ENCODE results near the gene ANKRD24.
A peak's percentile ranks its signal among the peaks of the same experiment; 100 is the strongest.
"Not testable (repeated sequence)": the region's sequence is repeated elsewhere in the genome, so short reads cannot be mapped to it uniquely, and the experiment has no call there.

The ANKRD24 gene

GRCh38 chr19:4218523-4218922, 36.0 kb downstream of the ANKRD24 start:
- H3K27me3 ChIP-seq (ENCODE audit: low read depth); H3K9me3 ChIP-seq; H3K4me1 ChIP-seq; H3K4me3 ChIP-seq; H3K36me3 ChIP-seq (replicated peaks); DNase-seq (ENCODE audit: low spot score in 2 of 2); in situ Hi-C loops (cut with MboI; ENCODE audit: low sequenced_read_pairs): not testable (repeated sequence)

GRCh38 chr19:4220188-4220587, 37.7 kb downstream of the ANKRD24 start:
- in situ Hi-C loops (cut with MboI; ENCODE audit: low sequenced_read_pairs): no loop called here
- H3K36me3 ChIP-seq (replicated peaks): no peaks in the 10 kb centered on the region
- H3K9me3 ChIP-seq: no peaks in the 10 kb centered on the region
- H3K27me3 ChIP-seq (ENCODE audit: low read depth): no peaks in the 10 kb centered on the region
- no peak overlapping the region for H3K4me3 ChIP-seq
- DNase-seq (ENCODE audit: low spot score in 2 of 2): no peak
- no peaks in the 10 kb centered on the region for H3K4me1 ChIP-seq

- Histone ChIP-seq H3K4me3 (no peak overlapping the region), H3K4me1 (no peaks in the 10 kb centered on the region), H3K9me3 (no peaks in the 10 kb centered on the region), H3K27me3 (ENCODE audit: low read depth) (peaks cover 8% of the 10 kb centered on the region; the same call in 1 of the 2 replicates), H3K36me3 (replicated peaks) (no peaks in the 10 kb centered on the region)
- in situ Hi-C loops (cut with MboI; ENCODE audit: low sequenced_read_pairs): no loop called here
- DNase-seq (ENCODE audit: low spot score in 2 of 2): no peak
Observed at GRCh38 chr19:4224470-4224869, 42.0 kb downstream of the ANKRD24 start.

- no peaks in the 10 kb centered on the region for H3K4me1 ChIP-seq
- H3K36me3 ChIP-seq (replicated peaks): no peaks in the 10 kb centered on the region
- H3K4me3 ChIP-seq: no peak overlapping the region
- peaks cover 8% of the 10 kb centered on the region; the same call in 1 of the 2 replicates for H3K27me3 ChIP-seq (ENCODE audit: low read depth)
- in situ Hi-C loops (cut with MboI; ENCODE audit: low sequenced_read_pairs): no loop called here
- no peaks in the 10 kb centered on the region for H3K9me3 ChIP-seq
- DNase-seq (ENCODE audit: low spot score in 2 of 2): no peak
Observed at GRCh38 chr19:4225885-4226284, 43.4 kb downstream of the ANKRD24 start.

GRCh38 chr19:4227771-4228170, 45.3 kb downstream of the ANKRD24 start:
- in situ Hi-C loops (cut with MboI; ENCODE audit: low sequenced_read_pairs): no loop called here
- Histone ChIP-seq H3K9me3 (no peaks in the 10 kb centered on the region), H3K27me3 (ENCODE audit: low read depth) (peaks cover 8% of the 10 kb centered on the region; the same call in 1 of the 2 replicates), H3K4me3 (no peak overlapping the region), H3K4me1 (no peaks in the 10 kb centered on the region), H3K36me3 (replicated peaks) (no peaks in the 10 kb centered on the region)
- no peak for DNase-seq (ENCODE audit: low spot score in 2 of 2)

DNA sequence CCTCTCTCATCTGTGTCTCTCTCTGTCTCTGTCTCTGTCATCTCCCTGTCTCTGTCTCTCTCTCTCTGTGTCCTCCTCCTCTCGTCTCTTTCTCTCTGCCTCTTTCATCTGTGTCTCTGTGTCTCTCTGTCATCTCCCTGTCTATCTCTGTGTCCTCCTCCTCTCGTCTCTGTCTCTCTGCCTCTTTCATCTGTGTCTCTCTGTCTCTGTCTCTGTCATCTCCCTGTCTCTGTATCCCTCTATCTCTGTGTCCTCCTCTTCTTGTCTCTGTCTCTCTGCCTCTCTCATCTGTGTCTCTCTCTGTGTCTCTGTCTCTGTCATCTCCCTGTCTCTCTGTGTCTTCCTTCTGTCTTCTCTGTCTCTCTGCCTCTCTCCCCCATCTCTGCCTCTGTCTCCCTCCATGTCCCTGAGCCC, 46.3 kb downstream of the ANKRD24 start:
- Histone ChIP-seq H3K27me3 (ENCODE audit: low read depth) (peaks cover 8% of the 10 kb centered on the region; the same call in 1 of the 2 replicates), H3K4me3 (no peak overlapping the region), H3K4me1 (no peaks in the 10 kb centered on the region), H3K36me3 (replicated peaks) (no peaks in the 10 kb centered on the region), H3K9me3 (no peaks in the 10 kb centered on the region)
- no peak for DNase-seq (ENCODE audit: low spot score in 2 of 2)
- in situ Hi-C loops (cut with MboI; ENCODE audit: low sequenced_read_pairs): no loop called here

- no peaks in the 10 kb centered on the region for H3K4me1 ChIP-seq
- peak in 1 of 2 experiments; percentile 21 for DNase-seq (ENCODE audit: low spot score in 2 of 2)
- peaks cover 8% of the 10 kb centered on the region; the same call in 1 of the 2 replicates for H3K27me3 ChIP-seq (ENCODE audit: low read depth)
- no peaks in the 10 kb centered on the region for H3K9me3 ChIP-seq
- H3K4me3 ChIP-seq: no peak within 1 kb of the TSS
- in situ Hi-C loops (cut with MboI; ENCODE audit: low sequenced_read_pairs): no loop called here
- H3K36me3 ChIP-seq (replicated peaks): no peaks in the 10 kb centered on the region
Observed at GRCh38 chr19:4229179-4229931, 46.9 kb downstream of the ANKRD24 start, which contains the start of gene EBI3. TSS of gene EBI3 (plus strand) at chr19:4229523. CDS start at chr19:4229551, 28 bp downstream.

- in situ Hi-C loops (cut with MboI; ENCODE audit: low sequenced_read_pairs); H3K27me3 ChIP-seq (ENCODE audit: low read depth): not testable (repeated sequence)
Observed at GRCh38 chr19:4230237-4230636, 47.7 kb downstream of the ANKRD24 start.

DNA sequence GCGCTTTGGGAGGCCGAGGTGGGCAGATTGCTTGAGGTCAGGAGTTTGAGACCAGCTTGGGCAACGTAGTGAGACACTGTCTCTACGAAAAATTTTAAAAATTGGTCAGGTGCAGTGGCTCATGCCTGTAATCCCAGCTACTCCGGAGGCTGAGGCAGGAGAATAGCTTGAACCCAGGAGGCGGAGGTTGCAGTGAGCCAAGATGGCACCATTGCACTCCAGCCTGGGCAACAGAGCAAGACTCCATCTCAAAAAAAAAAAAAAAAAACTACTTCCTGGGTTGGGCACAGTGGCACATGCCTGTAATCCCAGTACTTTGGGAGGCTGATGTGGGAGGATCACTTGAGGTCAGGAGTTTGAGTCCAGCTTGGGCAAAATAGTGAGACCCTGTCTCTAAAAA, 49.0 kb downstream of the ANKRD24 start:
- H3K4me1 ChIP-seq; H3K9me3 ChIP-seq; H3K27me3 ChIP-seq (ENCODE audit: low read depth); DNase-seq (ENCODE audit: low spot score in 2 of 2); H3K36me3 ChIP-seq (replicated peaks); H3K4me3 ChIP-seq; in situ Hi-C loops (cut with MboI; ENCODE audit: low sequenced_read_pairs): not testable (repeated sequence)

More at GRCh38 chr19:4230237-4230636, 47.7 kb downstream of the ANKRD24 start:
- DNase-seq (ENCODE audit: low spot score in 2 of 2); H3K4me1 ChIP-seq; H3K36me3 ChIP-seq (replicated peaks); H3K9me3 ChIP-seq; H3K4me3 ChIP-seq: not testable (repeated sequence)

- H3K4me3 ChIP-seq; DNase-seq (ENCODE audit: low spot score in 2 of 2); H3K36me3 ChIP-seq (replicated peaks); H3K27me3 ChIP-seq (ENCODE audit: low read depth); in situ Hi-C loops (cut with MboI; ENCODE audit: low sequenced_read_pairs); H3K4me1 ChIP-seq; H3K9me3 ChIP-seq: not testable (repeated sequence)
Observed at GRCh38 chr19:4232139-4232538, 49.6 kb downstream of the ANKRD24 start.

- H3K4me1 ChIP-seq: no peaks in the 10 kb centered on the region
- no peak for DNase-seq (ENCODE audit: low spot score in 2 of 2)
- no peak overlapping the region for H3K4me3 ChIP-seq
- H3K27me3 ChIP-seq (ENCODE audit: low read depth): peaks cover under 1% of the 10 kb centered on the region; the same call in 1 of the 2 replicates
- H3K36me3 ChIP-seq (replicated peaks): no peaks in the 10 kb centered on the region
- in situ Hi-C loops (cut with MboI; ENCODE audit: low sequenced_read_pairs): no loop called here
- H3K9me3 ChIP-seq: no peaks in the 10 kb centered on the region
Observed at GRCh38 chr19:4232614-4233281, 50.3 kb downstream of the ANKRD24 start.

DNA sequence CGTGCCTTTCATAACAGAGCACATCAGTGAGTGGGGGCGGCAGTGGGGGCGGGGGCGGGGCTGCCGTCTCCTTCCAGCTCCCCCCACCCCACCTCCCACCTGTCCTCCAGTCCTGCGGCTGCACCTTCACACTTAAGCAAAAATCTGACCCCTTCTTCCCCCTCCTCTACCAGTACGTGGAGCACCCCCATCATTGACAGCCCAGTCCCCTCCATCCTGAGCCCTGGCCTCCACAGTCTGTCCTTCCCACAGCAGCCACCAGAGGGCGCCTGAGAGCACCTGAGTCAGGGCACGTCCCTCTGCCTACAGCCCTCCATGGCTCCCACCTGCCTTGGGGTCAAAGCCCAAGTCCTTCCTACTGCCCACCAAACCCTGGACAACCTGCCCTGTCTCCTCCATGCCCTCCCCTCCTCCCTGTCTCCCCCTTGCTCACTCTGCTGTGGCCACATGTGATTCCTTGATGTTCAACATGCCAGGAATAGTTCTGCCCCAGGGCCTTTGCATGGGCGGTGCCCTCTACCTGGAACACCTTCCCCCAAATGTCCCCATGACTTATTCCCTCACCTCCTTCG, 50.9 kb downstream of the ANKRD24 start:
- peak in 1 of 2 experiments; percentile 84 for DNase-seq (ENCODE audit: low spot score in 2 of 2)
- no peak overlapping the region for H3K4me3 ChIP-seq
- no peaks in the 10 kb centered on the region for H3K36me3 ChIP-seq (replicated peaks)
- H3K9me3 ChIP-seq: no peaks in the 10 kb centered on the region
- in situ Hi-C loops (cut with MboI; ENCODE audit: low sequenced_read_pairs): no loop called here
- no peaks in the 10 kb centered on the region for H3K4me1 ChIP-seq
- no peaks in the 10 kb centered on the region for H3K27me3 ChIP-seq (ENCODE audit: low read depth)

DNA sequence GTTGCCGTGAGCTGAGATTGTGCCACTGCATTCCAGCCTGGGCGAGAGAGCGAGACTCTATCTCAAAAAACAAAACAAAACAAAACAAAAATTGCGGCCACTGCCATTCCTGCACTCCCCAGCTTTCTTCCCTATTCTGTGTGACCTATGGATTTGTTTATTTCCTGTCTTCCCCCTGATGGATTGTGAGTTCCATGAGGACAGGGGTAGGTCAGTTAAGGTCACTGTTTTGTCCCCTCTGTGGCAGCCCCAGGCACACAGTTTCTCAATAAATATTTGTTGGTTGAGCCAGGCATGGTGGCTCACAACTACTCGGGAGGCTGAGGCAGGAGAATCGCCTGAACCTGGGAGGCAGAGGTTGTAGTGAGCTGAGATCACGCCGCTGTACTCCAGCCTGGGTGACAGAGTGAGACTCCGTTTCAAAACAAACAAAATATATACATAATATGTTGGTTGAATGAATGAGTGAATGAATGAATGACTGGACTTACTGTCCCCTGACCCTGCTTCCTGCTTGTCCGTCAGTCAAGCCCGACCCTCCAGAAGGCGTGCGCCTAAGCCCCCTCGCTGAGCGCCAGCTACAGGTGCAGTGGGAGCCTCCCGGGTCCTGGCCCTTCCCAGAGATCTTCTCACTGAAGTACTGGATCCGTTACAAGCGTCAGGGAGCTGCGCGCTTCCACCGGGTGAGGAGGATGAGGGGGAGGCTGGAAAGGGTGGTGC, 51.8 kb downstream of the ANKRD24 start:
- H3K27me3 ChIP-seq (ENCODE audit: low read depth): no peaks in the 10 kb centered on the region
- no peaks in the 10 kb centered on the region for H3K4me1 ChIP-seq
- no peaks in the 10 kb centered on the region for H3K9me3 ChIP-seq
- in situ Hi-C loops (cut with MboI; ENCODE audit: low sequenced_read_pairs): no loop called here
- no peak overlapping the region for H3K4me3 ChIP-seq
- DNase-seq (ENCODE audit: low spot score in 2 of 2): no peak
- no peaks in the 10 kb centered on the region for H3K36me3 ChIP-seq (replicated peaks)
